NCI-H2227 (cell line): ENCODE data around the gene TIAL1.
"Not testable (repeated sequence)": the region's sequence is repeated elsewhere in the genome, so short reads cannot be mapped to it uniquely, and the experiment has no call there.

ENCODE experiments used
- DNase-seq: peaks from one replicate; lab custom pipeline; 2025; ENCODE audit not compliant: unreplicated experiment; lab: John Stamatoyannopoulos, UW

The TIAL1 gene

GRCh38 chr10:119532251-119532650, 64.5 kb downstream of the TIAL1 start:
- DNase-seq, result not testable (repeated sequence)

- DNase-seq, result no peak
Measured at GRCh38 chr10:119531067-119531466, 65.7 kb downstream of the TIAL1 start.

- DNase-seq, result not testable (repeated sequence)
Measured at GRCh38 chr10:119528663-119529237, 68.0 kb downstream of the TIAL1 start.

- no peak for DNase-seq
Measured at GRCh38 chr10:119526621-119527592, 69.9 kb downstream of the TIAL1 start.

- no peak for DNase-seq
Measured at GRCh38 chr10:119526149-119526548, 70.6 kb downstream of the TIAL1 start.

- DNase-seq, result no peak
Measured at GRCh38 chr10:119525116-119525515, 71.6 kb downstream of the TIAL1 start.

GRCh38 chr10:119524720-119525070, 72.1 kb downstream of the TIAL1 start:
- DNase-seq, result no peak

- no peak for DNase-seq
Measured at GRCh38 chr10:119523895-119524719, 72.7 kb downstream of the TIAL1 start.
